ENCODE measurements around the gene NXPH1. TPM values are rescaled to one million over a fixed set of nuclear protein-coding genes. Genes with fewer than 3 reads are reported as not detected.

Gene NXPH1
- total and polyA plus RNA-seq, 9 of the 15 experiments (the other 6 are each of a cell fraction or from before 2014, with no cell fraction given) = 0.16 TPM; not detected in 8

- in situ Hi-C loops (cut with MboI) = no loop called here
- CTCF ChIA-PET (ENCODE audit: low intra/inter-chr PET ratio) = no interaction called here
- no peak for FAIRE-seq
- TF ChIP-seq DACH1 (IDR thresholded peaks at IDR 0.05; ENCODE audit: partially characterized antibody) (no peak), NUFIP1 (IDR thresholded peaks at IDR 0.05; ENCODE audit: partially characterized antibody) (no peak), PREB (CRISPR knock-in tag; IDR thresholded peaks at IDR 0.05) (no peak), HDAC8 (tag; IDR thresholded peaks at IDR 0.05) (no peak), MEF2D (tag; conservative IDR thresholded peaks at IDR 0.05; ENCODE audit: low read depth) (no peak), PCBP1 (IDR thresholded peaks at IDR 0.05; ENCODE audit: low read depth, low read length, poor library complexity, severe bottlenecking) (no peak), E2F3 (CRISPR knock-in tag; IDR thresholded peaks at IDR 0.05) (no peak), GMEB1 (CRISPR knock-in tag; IDR thresholded peaks at IDR 0.05) (no peak), RBFOX2 (IDR thresholded peaks at IDR 0.05; ENCODE audit: low read depth, low read length) (no peak), E2F4 (CRISPR knock-in tag; IDR thresholded peaks at IDR 0.05; ENCODE audit: low read depth) (no peak), ZNF639 (CRISPR knock-in tag; conservative IDR thresholded peaks at IDR 0.05 in 1 of 2, IDR thresholded peaks at IDR 0.05 in 1 of 2) (no peak)
Observed at GRCh38 chr7:8612584-8612983, 179.2 kb downstream of the NXPH1 start.

More at GRCh38 chr7:8612584-8612983, 179.2 kb downstream of the NXPH1 start:
- POLR2A ChIA-PET = interaction anchor here (1.5 kb wide), 1 partner anchor 11 kb away, joined by 3 read pairs; no protein-coding TSS in a partner anchor
- Histone ChIP-seq H3K9ac (ENCODE audit: insufficient read depth in 1 of 2, low read depth in 2 of 2, low read length in 2 of 2) (no peak overlapping the region), H3K9me3 (replicated peaks; ENCODE audit: control insufficient read depth, insufficient read depth, low read depth, low read length) (no peaks in the 10 kb centered on the region), H3K36me3 (ENCODE audit: control insufficient read depth, insufficient read depth, low read length) (no peaks in the 10 kb centered on the region), H3K27ac (ENCODE audit: extremely low read depth, low read depth, low read length) (no peak overlapping the region), H2AFZ (ENCODE audit: low read depth, low read length) (no peak overlapping the region), H3K4me2 (ENCODE audit: insufficient read depth, low read length) (no peak overlapping the region), H3K4me1 (replicated peaks in 1 of 2; ENCODE audit: control insufficient read depth in 2 of 2, insufficient read depth in 2 of 2, low read length in 2 of 2) (no peaks in the 10 kb centered on the region), H3K9me1 (ENCODE audit: control insufficient read depth, insufficient read depth, low read length) (no peaks in the 10 kb centered on the region), H3K4me3 (no peak overlapping the region), H3K27me3 (ENCODE audit: control insufficient read depth in 2 of 2, insufficient read depth in 2 of 2, low read length in 2 of 2) (no peaks in the 10 kb centered on the region), H4K20me1 (replicated peaks; ENCODE audit: control insufficient read depth, insufficient read depth, low read length) (no peaks in the 10 kb centered on the region), H3K79me2 (ENCODE audit: control insufficient read depth, insufficient read depth, low read length) (no peaks in the 10 kb centered on the region)
- WGBS (ENCODE audit: insufficient coverage, low coverage, missing lambda C conversion rate) = 0% methylated on average over 1 of the region's 1 CpG
- intact Hi-C loops (cut with micrococcal nuclease) = no loop called here
- no peak for ATAC-seq
- BruUV-seq (replicated peaks) = no TSS peak
- no peak for DNase-seq (ENCODE audit: extremely low read depth in 1 of 4, low spot score in 3 of 4)
